Hepatocyte (in vitro differentiated cells): Measurements from ENCODE around the gene C13orf42. TPM values are rescaled to one million over a fixed set of nuclear protein-coding genes. Genes with fewer than 3 reads are reported as not detected.

Experiments used
- DNase-seq: peaks from one replicate; pipeline ENCODE4 v3.0.0-alpha.2; 2016; ENCODE audit warnings: low spot score
- H2AFZ ChIP-seq: fragments of 200-600 bp; sonication (generic); 2 replicates; pipeline ENCODE4 v1.6.0; 2016; ENCODE audit warnings: antibody characterized with exemption, mild to moderate bottlenecking
- H3K27ac ChIP-seq: fragments of 200-600 bp; sonication (generic); 2 replicates; pipeline ENCODE4 v1.5.1; 2016; ENCODE audit warnings: mild to moderate bottlenecking
- H3K27me3 ChIP-seq: fragments of 200-600 bp; sonication (generic); 2 replicates; pipeline ENCODE4 v1.6.1; 2016
- H3K36me3 ChIP-seq: fragments of 200-600 bp; sonication (generic); replicated peaks from 2 replicates; pipeline ENCODE4 v1.5.1; 2016; ENCODE audit warnings: low read depth; ENCODE audit not compliant: insufficient read depth
- H3K4me1 ChIP-seq: fragments of 200-600 bp; sonication (generic); 2 replicates; pipeline ENCODE4 v1.5.1; 2016; ENCODE audit warnings: mild to moderate bottlenecking, moderate library complexity; ENCODE audit not compliant: insufficient read depth
- H3K4me2 ChIP-seq: fragments of 200-600 bp; sonication (generic); 2 replicates; pipeline ENCODE4 v1.6.0; 2016
- H3K4me3 ChIP-seq: fragments of 200-600 bp; sonication (generic); 2 replicates; pipeline ENCODE4 v1.5.1; 2016; ENCODE audit warnings: mild to moderate bottlenecking
- H3K79me2 ChIP-seq: fragments of 200-600 bp; sonication (generic); 2 replicates; pipeline ENCODE4 v1.6.0; 2017; ENCODE audit warnings: mild to moderate bottlenecking
- H3K9me2 ChIP-seq: fragments of 200-600 bp; sonication (generic); replicated peaks from 2 replicates; pipeline ENCODE4 v1.6.0; 2017; ENCODE audit warnings: mild to moderate bottlenecking; ENCODE audit not compliant: insufficient read depth
- H3K9me3 ChIP-seq: fragments of 200-600 bp; sonication (generic); 2 replicates; pipeline ENCODE4 v1.5.1; 2016; ENCODE audit warnings: low read depth, mild to moderate bottlenecking
- H4K20me1 ChIP-seq: fragments of 200-600 bp; sonication (generic); 2 replicates; pipeline ENCODE4 v1.6.0; 2016; ENCODE audit warnings: mild to moderate bottlenecking; ENCODE audit not compliant: insufficient read depth, poor library complexity, severe bottlenecking
- CTCF ChIP-seq: fragments of 200-600 bp; sonication (generic); IDR thresholded peaks from 2 replicates; pipeline ENCODE4 v1.5.1; 2016; ENCODE audit warnings: antibody characterized with exemption, mild to moderate bottlenecking; ENCODE audit not compliant: poor library complexity
- EZH2 ChIP-seq: fragments of 200-600 bp; sonication (generic); IDR thresholded peaks from 2 replicates; pipeline ENCODE4 v1.6.1; 2016; ENCODE audit warnings: antibody characterized with exemption, mild to moderate bottlenecking, borderline replicate concordance
- EZH2phosphoT487 ChIP-seq: fragments of 200-600 bp; sonication (generic); IDR thresholded peaks from one replicate; pipeline ENCODE4 v1.6.1; 2018; ENCODE audit warnings: antibody characterized with exemption, mild to moderate bottlenecking, low read depth, moderate library complexity; ENCODE audit not compliant: unreplicated experiment, severe bottlenecking
- WGBS: methylation state at CpG from one replicate; pipeline ENCODE4 v1.1.6; 2016; ENCODE audit warnings: low lambda C conversion rate; ENCODE audit errors: missing lambda C conversion rate; 5-methylcytosine and 5-hydroxymethylcytosine counted together
- polyA plus RNA-seq: library from polyadenylated mRNA; unstranded; fragments of >200 nt; fragmentation: Nextera tagmentation; extraction: Ambion mirVana; gene quantifications from 2 replicates; pipeline ENCODE4 v1.2.1, GENCODE V29; 2016
- total RNA-seq: library from RNA; depleted of rRNA; stranded (reverse); fragments of >200 nt; gene quantifications from 2 replicates; pipeline ENCODE4 v1.2.3, GENCODE V29; 2014

C13orf42 gene
- total and polyA plus RNA-seq, 2 experiments from 2014 or later: not detected

- Histone ChIP-seq H3K79me2 (no peaks in the 10 kb centered on the region), H3K36me3 (no peaks in the 10 kb centered on the region), H3K27ac (no peak overlapping the region), H3K4me1 (no peaks in the 10 kb centered on the region), H3K4me3 (no peak overlapping the region), H3K4me2 (no peak overlapping the region), H3K27me3 (no peaks in the 10 kb centered on the region), H4K20me1 (no peaks in the 10 kb centered on the region), H3K9me3 (no peaks in the 10 kb centered on the region), H3K9me2 (no peaks in the 10 kb centered on the region), H2AFZ (no peak overlapping the region)
- no peak for DNase-seq
- WGBS: 75% methylated on average over 8 of the region's 8 CpGs
- no peak for TF ChIP-seq EZH2phosphoT487
- no peak for TF ChIP-seq CTCF
- TF ChIP-seq EZH2: no peak
These were observed 42.5 kb upstream of the C13orf42 start for GRCh38 chr13:51153527-51153926.

GRCh38 chr13:51152701-51153100 is 41.6 kb upstream of the C13orf42 start:
- Histone ChIP-seq H3K27me3 (peaks cover 5% of the 10 kb centered on the region), H3K4me2 (no peak overlapping the region)
- peak; percentile 17 for DNase-seq

GRCh38 chr13:51151463-51151862 is 40.4 kb upstream of the C13orf42 start:
- 89% methylated on average over 1 of the region's 1 CpG for WGBS
- no peak overlapping the region for H3K27ac ChIP-seq

More at GRCh38 chr13:51152701-51153100, 41.6 kb upstream of the C13orf42 start:
- Histone ChIP-seq H3K4me1 (no peaks in the 10 kb centered on the region), H3K9me3 (no peaks in the 10 kb centered on the region), H4K20me1 (no peaks in the 10 kb centered on the region), H2AFZ (no peak overlapping the region), H3K9me2 (no peaks in the 10 kb centered on the region), H3K36me3 (no peaks in the 10 kb centered on the region), H3K27ac (no peak overlapping the region), H3K4me3 (no peak overlapping the region), H3K79me2 (no peaks in the 10 kb centered on the region)
- whole genome bisulfite sequencing: 85% methylated on average over 5 of the region's 5 CpGs
- no peak for TF ChIP-seq EZH2phosphoT487
- TF ChIP-seq EZH2: no peak
- TF ChIP-seq CTCF: no peak

More at GRCh38 chr13:51151463-51151862, 40.4 kb upstream of the C13orf42 start:
- Histone ChIP-seq H3K4me1 (no peaks in the 10 kb centered on the region), H3K79me2 (no peaks in the 10 kb centered on the region), H3K4me2 (no peak overlapping the region), H3K9me2 (no peaks in the 10 kb centered on the region), H4K20me1 (no peaks in the 10 kb centered on the region), H3K4me3 (no peak overlapping the region), H2AFZ (no peak overlapping the region), H3K36me3 (no peaks in the 10 kb centered on the region), H3K9me3 (no peaks in the 10 kb centered on the region), H3K27me3 (peaks cover 5% of the 10 kb centered on the region)
- DNase-seq: no peak
- TF ChIP-seq EZH2: no peak
- no peak for TF ChIP-seq CTCF
- no peak for TF ChIP-seq EZH2phosphoT487
